ENCODE measurements around the gene DSN1. TPM values are rescaled to one million over a fixed set of nuclear protein-coding genes. Genes with fewer than 3 reads are reported as not detected.

DSN1 gene
- 5.5 and 7.2 TPM in 2 replicates for total RNA-seq

GRCh38 chr20:36773597-36774390 lies at the start of gene DSN1:
Gene DSN1 (minus strand): TSS chr20:36773763. CDS start chr20:36771458, 2,305 bp downstream.

GRCh38 chr20:36745927-36746659 lies 27.5 kb downstream of the DSN1 start, which contains the start of gene NDRG3:
Gene NDRG3 (minus strand): TSS chr20:36746090. CDS start chr20:36721735, 24,355 bp downstream.

Other genes starting within 250 kb of the DSN1 start
- gene MYL9, start 232.2 kb downstream of the DSN1 start, total RNA-seq, result under 0.01 and 1.9 TPM in 2 replicates
- 9.4 and 10.8 TPM in 2 replicates for gene TGIF2, start 200.2 kb downstream of the DSN1 start, total RNA-seq
- 88.7 and 106 TPM in 2 replicates for gene RAB5IF, start 168.0 kb downstream of the DSN1 start, total RNA-seq
- gene SLA2, start 127.6 kb downstream of the DSN1 start, total RNA-seq, result not detected in 2 replicates
- gene NDRG3, start 27.7 kb downstream of the DSN1 start, total RNA-seq, result 15.1 and 16.6 TPM in 2 replicates
- 0.24 TPM in 1 of 2 replicates, not detected in the other for gene TLDC2, start 102.4 kb upstream of the DSN1 start, total RNA-seq
- gene SAMHD1, start 177.9 kb upstream of the DSN1 start, total RNA-seq, result 3.8 and 10.8 TPM in 2 replicates

Measured in tracheal epithelial cell (primary cell).